HEK293T (cell line): Measurements from ENCODE around the gene C1QTNF9B.

Source experiments
- CTCF ChIA-PET: fragments of 350-600 bp; formaldehyde crosslinking; extraction: SDS; loops from one replicate; lab custom pipeline; 2021; ENCODE audit warnings: antibody characterized with exemption, inconsistent platforms; lab: Yijun Ruan, JAX
- POLR2A ChIA-PET: fragments of 350-600 bp; formaldehyde crosslinking; extraction: SDS; loops from one replicate; lab custom pipeline; 2020; ENCODE audit warnings: antibody characterized with exemption, inconsistent platforms; lab: Yijun Ruan, JAX
- DNase-seq: peaks from one replicate; pipeline ENCODE4 v3.0.0; 2012; ENCODE audit warnings: mixed read lengths; ENCODE audit errors: extremely low spot score
- ARNT ChIP-seq: fragments of 450-650 bp; IDR thresholded peaks from 2 replicates; pipeline ENCODE4 v1.6.1; 2017; ENCODE audit warnings: mild to moderate bottlenecking
- BHLHE40 ChIP-seq: fragments of 450-650 bp; IDR thresholded peaks from 2 replicates; pipeline ENCODE4 v1.6.1; 2016; ENCODE audit warnings: mild to moderate bottlenecking, moderate library complexity, borderline replicate concordance
- CTBP1 ChIP-seq: fragments of 450-650 bp; IDR thresholded peaks from 2 replicates; pipeline ENCODE4 v1.6.1; 2016; ENCODE audit warnings: borderline replicate concordance
- ELF4 ChIP-seq: fragments of 450-650 bp; IDR thresholded peaks from 2 replicates; pipeline ENCODE4 v1.6.1; 2017; ENCODE audit warnings: antibody characterized with exemption
- FOXA1 ChIP-seq: fragments of 450-650 bp; IDR thresholded peaks from 2 replicates; pipeline ENCODE4 v1.6.1; 2016; ENCODE audit warnings: mild to moderate bottlenecking
- FOXK2 ChIP-seq: fragments of 450-650 bp; IDR thresholded peaks from 2 replicates; pipeline ENCODE4 v1.6.1; 2016; ENCODE audit warnings: mild to moderate bottlenecking
- FOXM1 ChIP-seq: fragments of 450-650 bp; IDR thresholded peaks from 2 replicates; pipeline ENCODE4 v1.6.1; 2017; ENCODE audit warnings: mild to moderate bottlenecking, borderline replicate concordance
- HDGF ChIP-seq: fragments of 450-650 bp; IDR thresholded peaks from 2 replicates; pipeline ENCODE4 v1.6.1; 2017; ENCODE audit warnings: antibody characterized with exemption, borderline replicate concordance
- L3MBTL2 ChIP-seq: fragments of 450-650 bp; conservative IDR thresholded peaks from 2 replicates; pipeline ENCODE4 v1.6.1; 2016; ENCODE audit warnings: mild to moderate bottlenecking
- LEF1 ChIP-seq: fragments of 450-650 bp; IDR thresholded peaks from 2 replicates; pipeline ENCODE4 v1.6.1; 2017; ENCODE audit warnings: mild to moderate bottlenecking, borderline replicate concordance
- NFRKB ChIP-seq: fragments of 450-650 bp; IDR thresholded peaks from 2 replicates; pipeline ENCODE4 v1.6.1; 2016; ENCODE audit warnings: mild to moderate bottlenecking, moderate library complexity
- PKNOX1 ChIP-seq: fragments of 450-650 bp; IDR thresholded peaks from 2 replicates; pipeline ENCODE4 v1.6.1; 2016
- SP1 ChIP-seq: fragments of 450-650 bp; IDR thresholded peaks from 2 replicates; pipeline ENCODE4 v1.6.1; 2017
- SUZ12 ChIP-seq: fragments of 450-650 bp; IDR thresholded peaks from 2 replicates; pipeline ENCODE4 v1.6.1; 2016; ENCODE audit warnings: mild to moderate bottlenecking
- TARDBP ChIP-seq: fragments of 450-650 bp; IDR thresholded peaks from 2 replicates; pipeline ENCODE4 v1.6.1; 2016
- ZNF384 ChIP-seq: fragments of 450-650 bp; IDR thresholded peaks from 2 replicates; pipeline ENCODE4 v1.6.1; 2016

Gene C1QTNF9B

DNA sequence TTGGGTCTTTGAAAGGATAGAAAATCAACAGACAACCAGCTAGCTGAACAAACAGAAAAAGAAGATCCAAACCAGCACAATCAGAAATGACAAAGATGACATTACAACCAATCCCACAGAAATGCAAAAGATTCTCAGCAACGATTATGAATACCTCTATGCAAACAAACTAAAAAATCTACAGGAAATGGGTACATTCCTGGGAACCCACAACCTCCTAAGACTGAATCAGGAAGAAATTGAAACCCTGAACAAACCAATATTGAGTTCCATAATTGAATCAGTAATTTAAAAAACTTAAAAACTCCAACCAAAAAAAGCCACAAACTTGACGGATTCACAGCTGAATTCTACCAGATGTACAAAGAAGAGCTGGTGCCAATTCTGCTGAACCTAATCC, 20.9 kb upstream of the C1QTNF9B start:
- ChIA-PET POLR2A (no interaction called here), CTCF (interaction anchor here (0.6 kb wide), 1 partner anchor 478 kb away, joined by 4 read pairs; no protein-coding TSS in a partner anchor)
- TF ChIP-seq L3MBTL2 (no peak), CTBP1 (no peak), FOXA1 (no peak), FOXK2 (no peak), HDGF (no peak), SUZ12 (no peak), ZNF384 (no peak), FOXM1 (no peak), ELF4 (no peak), SP1 (no peak), PKNOX1 (no peak), NFRKB (no peak), ARNT (no peak), TARDBP (no peak), BHLHE40 (no peak), LEF1 (no peak)

DNA sequence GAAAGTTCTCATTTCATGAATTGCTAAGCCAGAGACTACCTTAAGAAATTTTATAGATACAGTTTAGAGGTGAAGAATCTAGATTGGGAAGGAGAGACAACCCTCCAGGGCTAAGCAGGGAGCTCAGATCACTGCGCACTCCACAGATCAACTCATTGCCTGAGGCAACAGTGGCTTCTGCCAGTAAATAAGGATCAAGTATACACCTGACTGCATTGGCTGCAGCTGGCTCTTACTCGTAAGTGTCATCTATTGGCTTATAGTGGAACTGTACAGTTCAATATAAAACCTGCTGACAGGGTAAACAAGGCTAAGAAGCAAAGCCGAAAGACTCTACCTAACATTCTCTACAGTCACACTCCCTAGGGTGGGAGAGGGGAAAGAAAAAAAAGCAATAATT, 18.0 kb upstream of the C1QTNF9B start:
- ChIA-PET CTCF (no interaction called here), POLR2A (no interaction called here)
- DNase-seq = no peak
- TF ChIP-seq ZNF384 = no peak
- TF ChIP-seq HDGF = no peak
- TF ChIP-seq TARDBP = no peak
- TF ChIP-seq FOXM1 = no peak
- no peak for TF ChIP-seq BHLHE40
- no peak for TF ChIP-seq SUZ12
- no peak for TF ChIP-seq LEF1
- no peak for TF ChIP-seq CTBP1
- no peak for TF ChIP-seq SP1
- TF ChIP-seq ARNT = no peak
- TF ChIP-seq PKNOX1 = no peak
- no peak for TF ChIP-seq FOXK2

More for the DNA sequence above, 20.9 kb upstream of the C1QTNF9B start:
- no peak for DNase-seq

DNA sequence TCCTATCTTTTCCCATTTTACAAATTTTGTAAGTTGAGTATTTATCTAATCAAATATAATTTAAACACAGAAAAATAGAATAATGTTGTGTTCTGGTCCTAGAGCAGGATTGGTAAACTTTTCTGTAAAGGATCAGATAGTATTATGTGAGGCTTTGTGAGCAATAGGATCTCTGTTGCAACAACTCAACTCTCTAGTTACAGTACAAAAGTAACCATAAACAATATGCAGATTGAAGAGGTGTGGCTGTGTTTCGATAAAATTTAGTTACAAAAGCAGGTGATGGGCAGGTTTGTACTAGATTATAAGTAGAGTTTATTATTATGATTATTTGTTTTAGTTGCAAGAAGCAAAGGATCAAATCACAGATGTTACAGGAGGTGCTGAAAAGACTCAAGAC, 15.2 kb upstream of the C1QTNF9B start:
- POLR2A ChIA-PET = no interaction called here
- no peak for TF ChIP-seq CTBP1
- no peak for TF ChIP-seq SUZ12
- no peak for TF ChIP-seq LEF1
- TF ChIP-seq TARDBP = no peak
- no peak for TF ChIP-seq ELF4
- no peak for TF ChIP-seq FOXK2
- no peak for TF ChIP-seq PKNOX1
- TF ChIP-seq SP1 = no peak
- no peak for TF ChIP-seq ZNF384
- TF ChIP-seq ARNT = no peak
- no peak for TF ChIP-seq HDGF
- CTCF ChIA-PET = no interaction called here
- DNase-seq = no peak

DNA sequence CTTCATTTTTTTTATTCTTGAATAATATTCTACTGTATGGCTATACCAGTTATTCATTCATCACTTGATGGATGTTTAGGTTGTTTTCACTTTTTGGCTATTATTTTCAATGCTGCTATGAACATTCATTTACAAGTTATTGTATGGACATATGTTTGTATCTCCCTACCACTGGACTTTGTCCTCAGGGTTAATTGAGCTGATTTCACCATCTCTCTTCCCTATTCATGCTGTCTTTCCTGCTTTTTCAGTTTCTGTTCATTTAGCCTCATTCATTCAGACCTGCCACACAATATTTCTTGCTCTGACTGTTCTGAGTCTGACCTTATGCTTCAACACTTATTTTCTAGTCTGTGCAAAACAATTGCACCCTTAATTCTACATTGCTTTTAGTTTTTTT, 12.3 kb upstream of the C1QTNF9B start:
- ChIA-PET CTCF (no interaction called here), POLR2A (no interaction called here)
- no peak for TF ChIP-seq SP1
- no peak for DNase-seq

- CTCF ChIA-PET = no interaction called here
- POLR2A ChIA-PET = no interaction called here
- TF ChIP-seq FOXA1 (no peak), ZNF384 (no peak)
- DNase-seq = no peak
Observed at GRCh38 chr13:23905766-23906165, 8.5 kb upstream of the C1QTNF9B start.

DNA sequence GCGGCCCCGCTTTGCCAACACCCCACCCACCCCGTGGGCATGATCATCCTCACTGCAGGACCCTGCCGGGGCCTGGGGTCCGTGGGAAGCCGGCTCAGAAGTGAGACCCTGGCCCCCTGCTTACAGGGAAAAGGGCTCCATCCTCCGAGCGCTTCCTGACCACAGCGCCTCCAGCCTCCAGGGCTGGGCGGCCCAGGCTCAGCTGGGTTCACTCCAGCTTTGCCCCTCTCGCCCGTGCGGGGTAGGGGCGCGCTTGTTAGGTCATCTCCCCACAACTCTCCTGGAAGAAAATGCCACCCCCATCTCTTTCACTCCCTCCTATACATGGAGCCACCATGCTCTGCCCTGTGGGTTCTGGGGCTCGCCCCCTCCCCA, 6.6 kb upstream of the C1QTNF9B start:
- TF ChIP-seq NFRKB = no peak
- TF ChIP-seq FOXM1 = no peak
- no peak for TF ChIP-seq ELF4
- TF ChIP-seq L3MBTL2 = no peak
- TF ChIP-seq BHLHE40 = no peak
- TF ChIP-seq SUZ12 = no peak
- TF ChIP-seq FOXA1 = no peak
- POLR2A ChIA-PET = no interaction called here
- no peak for DNase-seq
- CTCF ChIA-PET = no interaction called here

GRCh38 chr13:23902975-23903905, 5.9 kb upstream of the C1QTNF9B start:
- no peak for DNase-seq
- no peak for TF ChIP-seq ZNF384
- TF ChIP-seq L3MBTL2 = no peak
- TF ChIP-seq HDGF = no peak
- TF ChIP-seq SUZ12 = no peak
- TF ChIP-seq NFRKB = no peak
- TF ChIP-seq CTBP1 = no peak
- TF ChIP-seq PKNOX1 = no peak
- no peak for TF ChIP-seq BHLHE40
- no peak for TF ChIP-seq ARNT
- no peak for TF ChIP-seq ELF4
- no peak for TF ChIP-seq FOXA1
- no peak for TF ChIP-seq LEF1
- TF ChIP-seq TARDBP = no peak
- TF ChIP-seq FOXK2 = no peak
- TF ChIP-seq SP1 = no peak
- TF ChIP-seq FOXM1 = no peak
- ChIA-PET CTCF (no interaction called here), POLR2A (no interaction called here)
